Trophoblast cell (in vitro differentiated cells and primary cell): Measurements from ENCODE around the gene LTBR.
A peak's percentile ranks its signal among the peaks of the same experiment; 100 is the strongest.

Experiments used
- DNase-seq, 2 donors: peaks; one replicate each; pipeline ENCODE4 v3.0.0-alpha.2; 2016
- H2AFZ ChIP-seq: 2 replicates; pipeline ENCODE4 v1.6.1; 2013; ENCODE audit warnings: low read length, moderate library complexity, mild to moderate bottlenecking; ENCODE audit not compliant: insufficient read depth, poor library complexity
- H2AK5ac ChIP-seq: 2 replicates; pipeline ENCODE4 v1.6.1; 2013; ENCODE audit warnings: mild to moderate bottlenecking, low read length
- H2BK120ac ChIP-seq: 2 replicates; pipeline ENCODE4 v1.6.1; 2013; ENCODE audit warnings: low read length, mild to moderate bottlenecking, moderate library complexity; ENCODE audit not compliant: insufficient read depth, poor library complexity
- H2BK12ac ChIP-seq: 2 replicates; pipeline ENCODE4 v1.6.1; 2013; ENCODE audit warnings: mild to moderate bottlenecking, low read length, moderate library complexity
- H2BK5ac ChIP-seq: 2 replicates; pipeline ENCODE4 v1.6.1; 2013; ENCODE audit warnings: low read length, low read depth, moderate library complexity, mild to moderate bottlenecking; ENCODE audit not compliant: poor library complexity
- H3K14ac ChIP-seq: 2 replicates; pipeline ENCODE4 v1.6.1; 2013; ENCODE audit warnings: mild to moderate bottlenecking, low read length
- H3K18ac ChIP-seq: 2 replicates; pipeline ENCODE4 v1.6.1; 2013; ENCODE audit warnings: mild to moderate bottlenecking, low read length
- H3K23ac ChIP-seq: 2 replicates; pipeline ENCODE4 v1.6.1; 2013; ENCODE audit warnings: low read length
- H3K27ac ChIP-seq: 2 replicates; pipeline ENCODE4 v1.5.1; 2013; ENCODE audit warnings: low read depth, mild to moderate bottlenecking, inconsistent platforms, low read length, moderate library complexity
- H3K27me3 ChIP-seq: 2 replicates; pipeline ENCODE4 v1.6.1; 2013; ENCODE audit warnings: inconsistent platforms, mild to moderate bottlenecking, low read length, moderate library complexity; ENCODE audit not compliant: insufficient read depth
- H3K36me3 ChIP-seq, 2 experiments: 1 replicate in 1 of 2; 2 replicates in 1 of 2; pipeline ENCODE4 v1.6.1; 2013; ENCODE audit warnings: low read length in 2 of 2, mild to moderate bottlenecking in 2 of 2, moderate library complexity in 1 of 2; ENCODE audit not compliant: insufficient read depth in 2 of 2, control insufficient read depth in 1 of 2
- H3K4ac ChIP-seq: 2 replicates; pipeline ENCODE4 v1.6.1; 2013; ENCODE audit warnings: low read depth, mild to moderate bottlenecking, low read length, moderate library complexity
- H3K4me1 ChIP-seq, 2 experiments: 1 replicate in 1 of 2; 2 replicates in 1 of 2; pipeline ENCODE4 v1.6.1; 2013; ENCODE audit warnings: low read length in 2 of 2, mild to moderate bottlenecking in 2 of 2, moderate library complexity in 1 of 2; ENCODE audit not compliant: insufficient read depth in 2 of 2, control insufficient read depth in 1 of 2
- H3K4me2 ChIP-seq: 2 replicates; pipeline ENCODE4 v1.6.1; 2013; ENCODE audit warnings: inconsistent platforms, mild to moderate bottlenecking, low read length, moderate library complexity
- H3K4me3 ChIP-seq: 2 replicates; pipeline ENCODE4 v1.5.1; 2013; ENCODE audit warnings: mild to moderate bottlenecking, low read depth, low read length, inconsistent platforms
- H3K79me1 ChIP-seq: one replicate; pipeline ENCODE4 v1.6.1; 2013; ENCODE audit warnings: low read length
- H3K79me2 ChIP-seq: 2 replicates; pipeline ENCODE4 v1.6.1; 2013; ENCODE audit warnings: low read length, mild to moderate bottlenecking; ENCODE audit not compliant: control insufficient read depth, insufficient read depth, poor library complexity
- H3K9ac ChIP-seq: 2 replicates; pipeline ENCODE4 v1.6.1; 2013; ENCODE audit warnings: mild to moderate bottlenecking, low read length
- H3K9me3 ChIP-seq: 2 replicates; pipeline ENCODE4 v1.6.1; 2013; ENCODE audit warnings: low read depth, mild to moderate bottlenecking, control low read depth, inconsistent platforms, low read length; ENCODE audit not compliant: insufficient read depth
- H4K12ac ChIP-seq: 2 replicates; pipeline ENCODE4 v1.6.1; 2013; ENCODE audit warnings: low read depth, mild to moderate bottlenecking, low read length, moderate library complexity
- H4K8ac ChIP-seq: 2 replicates; pipeline ENCODE4 v1.6.1; 2013; ENCODE audit warnings: low read depth, mild to moderate bottlenecking, low read length, moderate library complexity
- H4K91ac ChIP-seq: one replicate; pipeline ENCODE4 v1.6.1; 2013; ENCODE audit warnings: low read depth, mild to moderate bottlenecking, low read length, moderate library complexity
- WGBS: extraction: QIAGEN DNeasy Blood & Tissue Kit; methylation state at CpG from one replicate; pipeline ENCODE4 v1.1.7; 2013; ENCODE audit warnings: missing lambda C conversion rate; ENCODE audit not compliant: insufficient read length, insufficient coverage; ENCODE audit errors: extremely low coverage; 5-methylcytosine and 5-hydroxymethylcytosine counted together

LTBR gene

GRCh38 chr12:6374028-6374785, 9.8 kb upstream of the LTBR start:
- WGBS: no CpG with 5 or more reads among the region's 24 CpGs

GRCh38 chr12:6374786-6375160, 9.2 kb upstream of the LTBR start:
- H4K12ac ChIP-seq: no peak overlapping the region
- no peak overlapping the region for H3K27ac ChIP-seq
- peak overlapping the region; percentile 3 for H4K8ac ChIP-seq
- WGBS: no CpG with 5 or more reads among the region's 7 CpGs
- H3K14ac ChIP-seq: peak overlapping the region; percentile 61
- no peaks in the 10 kb centered on the region for H3K27me3 ChIP-seq
- H2AK5ac ChIP-seq: peak overlapping the region; percentile 60
- no peak for DNase-seq
- no peak overlapping the region for H2BK5ac ChIP-seq
- H3K23ac ChIP-seq: no peak overlapping the region
- H3K4me3 ChIP-seq: no peak overlapping the region
- H4K91ac ChIP-seq: peak overlapping the region; percentile 27
- H3K9ac ChIP-seq: no peak overlapping the region
- no peak overlapping the region for H2AFZ ChIP-seq
- peaks cover 44 to 59% of the 10 kb centered on the region in 2 experiments for H3K4me1 ChIP-seq
- no peaks in the 10 kb centered on the region for H3K36me3 ChIP-seq
- H3K4me2 ChIP-seq: no peak overlapping the region
- peak overlapping the region; percentile 51 for H3K18ac ChIP-seq
- H3K9me3 ChIP-seq: peaks cover 1% of the 10 kb centered on the region
- peaks cover 28% of the 10 kb centered on the region for H3K79me1 ChIP-seq
- H3K79me2 ChIP-seq: no peaks in the 10 kb centered on the region
- no peak overlapping the region for H2BK120ac ChIP-seq
- peak overlapping the region; percentile 23 for H3K4ac ChIP-seq
- peak overlapping the region; percentile 87 for H2BK12ac ChIP-seq

More at GRCh38 chr12:6374028-6374785, 9.8 kb upstream of the LTBR start:
- Histone ChIP-seq H2AFZ (no peak overlapping the region), H3K4me3 (no peak overlapping the region), H3K4ac (no peak overlapping the region), H2BK12ac (peak overlapping the region; percentile 82), H3K36me3 (no peaks in the 10 kb centered on the region), H3K4me1 (peaks cover 45 to 59% of the 10 kb centered on the region in 2 experiments), H4K12ac (no peak overlapping the region), H3K18ac (peak overlapping the region; percentile 51), H3K27me3 (no peaks in the 10 kb centered on the region), H3K4me2 (no peak overlapping the region), H3K9me3 (peaks cover 1% of the 10 kb centered on the region), H2BK120ac (no peak overlapping the region), H3K23ac (no peak overlapping the region), H3K27ac (no peak overlapping the region), H4K91ac (peak overlapping the region; percentile 24), H3K14ac (peak overlapping the region; percentile 21), H4K8ac (no peak overlapping the region), H2BK5ac (no peak overlapping the region), H2AK5ac (peak overlapping the region; percentile 19), H3K79me2 (peaks cover under 1% of the 10 kb centered on the region), H3K79me1 (peaks cover 28% of the 10 kb centered on the region), H3K9ac (no peak overlapping the region)
- no peak for DNase-seq

DNA sequence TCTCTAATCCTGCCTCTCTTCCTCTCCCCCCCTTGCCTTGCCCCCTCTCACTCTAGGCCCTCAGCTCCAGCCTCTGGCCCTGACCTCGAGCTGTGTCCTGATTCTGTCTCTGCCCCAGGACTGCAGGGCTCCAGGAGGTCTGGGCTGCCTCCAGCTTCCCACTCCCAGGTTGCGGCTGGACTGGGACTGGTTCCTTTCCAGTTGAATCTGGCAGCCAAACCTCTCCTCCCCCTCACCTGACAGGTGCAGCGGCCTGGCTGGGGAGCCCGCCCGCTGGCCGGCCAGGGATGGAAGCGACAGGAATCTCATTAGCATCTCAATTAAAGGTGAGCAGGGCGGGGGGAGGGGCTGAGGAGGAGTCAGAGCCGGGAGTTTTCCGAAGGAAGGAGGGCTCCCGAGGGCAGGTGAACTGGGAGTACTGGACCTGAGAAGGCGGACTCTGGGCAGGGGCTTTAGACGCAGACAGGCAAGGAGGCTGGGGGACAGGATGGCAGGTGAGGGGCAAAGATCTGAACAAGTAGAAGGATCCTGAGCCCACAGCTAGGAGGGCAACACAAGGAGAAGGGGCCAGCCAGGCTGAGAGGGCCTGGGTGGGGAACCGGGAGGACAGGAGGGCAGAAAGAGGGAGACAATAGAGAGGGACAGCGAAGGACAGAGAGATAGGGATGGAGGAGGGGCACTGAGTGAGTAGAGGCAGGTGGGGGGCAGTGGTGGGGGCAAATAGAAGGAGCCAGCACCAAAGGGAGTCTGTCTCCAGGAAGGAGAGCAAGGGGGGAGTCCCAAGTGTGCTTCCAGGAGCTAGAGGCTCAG, 8.5 kb upstream of the LTBR start, which contains the start of gene SCNN1A:
Gene SCNN1A (minus strand): TSS at position 295 of the 810 bp plus-strand sequence. CDS start 780 bp downstream, outside the sequence.
- no peaks in the 10 kb centered on the region for H3K36me3 ChIP-seq
- H2BK5ac ChIP-seq: peak within 1 kb of the TSS; percentile 35

DNA sequence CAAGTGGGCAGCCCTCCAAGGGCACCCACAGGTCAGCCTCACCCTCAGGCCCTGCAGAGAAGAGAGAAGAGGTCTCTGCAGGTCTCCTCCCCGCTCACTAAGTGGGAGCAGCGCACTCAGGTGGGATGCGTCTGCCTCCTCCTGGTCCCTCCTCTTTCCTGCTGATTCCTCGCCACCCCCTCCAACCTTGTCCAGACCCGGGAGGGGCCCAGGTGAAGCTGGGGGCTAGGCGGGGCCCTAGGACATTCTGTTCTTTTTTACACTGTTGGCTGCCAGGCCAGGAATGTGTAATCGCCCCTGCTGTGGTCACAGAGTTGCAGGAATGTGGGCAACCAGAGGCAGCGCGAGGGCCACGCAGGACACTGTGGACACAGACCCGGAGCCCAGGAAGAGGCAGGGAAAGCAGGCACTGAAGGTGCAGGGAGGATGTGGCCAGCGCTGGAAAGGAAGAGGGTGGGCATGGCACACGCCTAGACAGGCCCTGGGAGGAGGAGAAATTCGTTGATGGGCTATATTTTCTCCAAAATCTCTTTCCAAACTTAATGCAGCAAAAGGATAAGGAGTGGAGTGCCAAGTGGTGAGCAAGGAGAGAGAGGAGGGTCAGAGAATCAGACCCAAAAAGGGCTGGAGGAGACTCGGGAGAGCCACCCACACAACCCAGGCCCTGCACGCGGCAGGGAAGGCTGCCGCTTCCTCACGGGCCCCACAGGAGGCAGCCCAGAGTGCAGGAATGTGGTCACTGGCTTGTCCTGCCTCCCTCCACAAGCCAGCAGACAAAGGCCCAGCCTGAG, 7.7 kb upstream of the LTBR start:
- peak overlapping the region; percentile 52 for H3K27ac ChIP-seq
- H2AFZ ChIP-seq: peak overlapping the region; percentile 7
- peaks cover 1% of the 10 kb centered on the region for H3K9me3 ChIP-seq
- peak overlapping the region; percentile 42 for H4K8ac ChIP-seq
- no peaks in the 10 kb centered on the region for H3K79me2 ChIP-seq
- peak in 1 of 2 donors; percentile 48 for DNase-seq
- H3K4me2 ChIP-seq: peak overlapping the region; percentile 36
- H2BK120ac ChIP-seq: peak overlapping the region; percentile 12
- no peak overlapping the region for H3K4me3 ChIP-seq
- no peak overlapping the region for H3K4ac ChIP-seq
- peak overlapping the region; percentile 74 for H4K91ac ChIP-seq
- H3K23ac ChIP-seq: no peak overlapping the region
- H3K9ac ChIP-seq: no peak overlapping the region
- H3K4me1 ChIP-seq: peaks cover 36 to 51% of the 10 kb centered on the region in 2 experiments
- H3K18ac ChIP-seq: peak overlapping the region; percentile 19
- no peak overlapping the region for H4K12ac ChIP-seq
- no peak overlapping the region for H2AK5ac ChIP-seq
- peak overlapping the region; percentile 32 for H2BK12ac ChIP-seq
- peak overlapping the region; percentile 37 for H3K14ac ChIP-seq
- H3K79me1 ChIP-seq: peaks cover 23% of the 10 kb centered on the region
- H3K27me3 ChIP-seq: no peaks in the 10 kb centered on the region
- H2BK5ac ChIP-seq: peak overlapping the region; percentile 35
- WGBS: no CpG with 5 or more reads among the region's 19 CpGs
- H3K36me3 ChIP-seq: no peaks in the 10 kb centered on the region

More for the DNA sequence above, 8.5 kb upstream of the LTBR start, which contains the start of gene SCNN1A:
- Histone ChIP-seq H4K8ac (peak within 1 kb of the TSS; percentile 42), H3K18ac (peak within 1 kb of the TSS; percentile 51), H2AK5ac (peak within 1 kb of the TSS; percentile 60), H2BK120ac (peak within 1 kb of the TSS; percentile 12), H3K9ac (no peak within 1 kb of the TSS), H2AFZ (peak within 1 kb of the TSS; percentile 7), H4K91ac (peak within 1 kb of the TSS; percentile 74), H3K14ac (peak within 1 kb of the TSS; percentile 61), H2BK12ac (peak within 1 kb of the TSS; percentile 87), H3K79me1 (peaks cover 24% of the 10 kb centered on the region), H3K4me2 (peak within 1 kb of the TSS; percentile 36), H3K23ac (no peak within 1 kb of the TSS), H4K12ac (no peak within 1 kb of the TSS), H3K4ac (peak within 1 kb of the TSS; percentile 23), H3K27me3 (no peaks in the 10 kb centered on the region), H3K27ac (peak within 1 kb of the TSS; percentile 52), H3K79me2 (no peaks in the 10 kb centered on the region), H3K9me3 (peaks cover 1% of the 10 kb centered on the region), H3K4me1 (peaks cover 42 to 56% of the 10 kb centered on the region in 2 experiments), H3K4me3 (no peak within 1 kb of the TSS)
- DNase-seq: no peak
- no CpG with 5 or more reads among the region's 15 CpGs for WGBS
